Hippocampal formation (tissue), 2 donors: ENCODE data around the gene FAM20B.

Experiments used
- DNase-seq, 2 donors: peaks; one replicate each; lab custom pipeline; 2025; lab: John Stamatoyannopoulos, UW

Gene FAM20B

GRCh38 chr1:179092896-179093461 is 67.3 kb downstream of the FAM20B start:
- no peak for DNase-seq

- DNase-seq: no peak
Measured at GRCh38 chr1:179094818-179095217, 69.1 kb downstream of the FAM20B start.

GRCh38 chr1:179095377-179095776 is 69.7 kb downstream of the FAM20B start:
- DNase-seq: no peak

GRCh38 chr1:179095924-179096323 is 70.2 kb downstream of the FAM20B start:
- no peak for DNase-seq

- DNase-seq: no peak
Measured at GRCh38 chr1:179099891-179100290, 74.2 kb downstream of the FAM20B start.

- no peak for DNase-seq
Measured at GRCh38 chr1:179101566-179101965, 75.9 kb downstream of the FAM20B start.

- DNase-seq: no peak
Measured at GRCh38 chr1:179103999-179104398, 78.3 kb downstream of the FAM20B start.

- no peak for DNase-seq
Measured at GRCh38 chr1:179104611-179105250, 79.0 kb downstream of the FAM20B start.

- no peak for DNase-seq
Measured at GRCh38 chr1:179105393-179105792, 79.7 kb downstream of the FAM20B start.

- no peak for DNase-seq
Measured at GRCh38 chr1:179107706-179108629, 82.3 kb downstream of the FAM20B start.

GRCh38 chr1:179108644-179109043 is 83.0 kb downstream of the FAM20B start:
- DNase-seq: no peak

GRCh38 chr1:179115181-179115580 is 89.5 kb downstream of the FAM20B start:
- DNase-seq: no peak

GRCh38 chr1:179119513-179119912 is 93.8 kb downstream of the FAM20B start:
- no peak for DNase-seq

- no peak for DNase-seq
Measured at GRCh38 chr1:179120736-179121135, 95.0 kb downstream of the FAM20B start.

- peak; percentile 13 to 31 for DNase-seq
Measured at GRCh38 chr1:179121159-179121938, 95.7 kb downstream of the FAM20B start.

GRCh38 chr1:179124873-179125272 is 99.2 kb downstream of the FAM20B start:
- no peak for DNase-seq
